Endothelial cell of hepatic sinusoid (primary cell): ENCODE measurements around the gene MAP1B.

Source experiments
- in situ Hi-C: cut with HindIII; loops from 2 replicates; pipeline ENCODE4 v1.10.0; 2017; ENCODE audit warnings: low sequenced_read_pairs

MAP1B gene

GRCh38 chr5:72242796-72243475, 135.7 kb downstream of the MAP1B start:
- in situ Hi-C loops = no loop called here

- in situ Hi-C loops = no loop called here
Observed at GRCh38 chr5:72243706-72244105, 136.4 kb downstream of the MAP1B start.

- in situ Hi-C loops = loop anchor here (5.0 kb wide), 1 partner anchor 37 kb away; no protein-coding TSS in a partner anchor
Observed at GRCh38 chr5:72244862-72245371, 137.6 kb downstream of the MAP1B start.

- in situ Hi-C loops = loop anchor here (5.0 kb wide), 1 partner anchor 37 kb away; no protein-coding TSS in a partner anchor
Observed at GRCh38 chr5:72245546-72245945, 138.3 kb downstream of the MAP1B start.

GRCh38 chr5:72245951-72246532, 138.8 kb downstream of the MAP1B start:
- in situ Hi-C loops = loop anchor here (5.0 kb wide), 1 partner anchor 36 kb away; no protein-coding TSS in a partner anchor

- in situ Hi-C loops = loop anchor here (5.0 kb wide), 1 partner anchor 35 kb away; no protein-coding TSS in a partner anchor
Observed at GRCh38 chr5:72246954-72247442, 139.7 kb downstream of the MAP1B start.

- in situ Hi-C loops = loop anchor here (5.0 kb wide), 1 partner anchor 34 kb away; no protein-coding TSS in a partner anchor
Observed at GRCh38 chr5:72248410-72248981, 141.2 kb downstream of the MAP1B start.

GRCh38 chr5:72251386-72251785, 144.1 kb downstream of the MAP1B start:
- in situ Hi-C loops = no loop called here

- in situ Hi-C loops = no loop called here
Observed at GRCh38 chr5:72252008-72252407, 144.7 kb downstream of the MAP1B start.

GRCh38 chr5:72252574-72253155, 145.4 kb downstream of the MAP1B start:
- in situ Hi-C loops = no loop called here

- in situ Hi-C loops = no loop called here
Observed at GRCh38 chr5:72255237-72255636, 148.0 kb downstream of the MAP1B start.

- in situ Hi-C loops = no loop called here
Observed at GRCh38 chr5:72255670-72256069, 148.4 kb downstream of the MAP1B start.

GRCh38 chr5:72256536-72256935, 149.3 kb downstream of the MAP1B start:
- in situ Hi-C loops = no loop called here
